Measurements from ENCODE around the gene CISTR.

The CISTR gene

GRCh38 chr12:53754633-53755264, 3.0 kb upstream of the CISTR start:
- Histone ChIP-seq H3K27me3 (peaks cover 78% of the 10 kb centered on the region), H3K36me3 (no peaks in the 10 kb centered on the region), H3K4me3 (ENCODE audit: low read depth, low read length) (no peak overlapping the region), H3K9me3 (no peaks in the 10 kb centered on the region), H3K4me1 (peaks cover 3% of the 10 kb centered on the region; the same call in 1 of the 2 replicates)
- TF ChIP-seq CTCF (IDR thresholded peaks at IDR 0.05; ENCODE audit: low read depth, low read length) = no peak
- no peak for DNase-seq

- no peaks in the 10 kb centered on the region for H3K9me3 ChIP-seq
- no peak for TF ChIP-seq CTCF (IDR thresholded peaks at IDR 0.05; ENCODE audit: low read depth, low read length)
- no peaks in the 10 kb centered on the region for H3K36me3 ChIP-seq
- H3K4me3 ChIP-seq (ENCODE audit: low read depth, low read length) = no peak overlapping the region
- H3K4me1 ChIP-seq = peaks cover 3% of the 10 kb centered on the region; the same call in 1 of the 2 replicates
- H3K27me3 ChIP-seq = peaks cover 78% of the 10 kb centered on the region
- no peak for DNase-seq
Measured at GRCh38 chr12:53754188-53754585, 2.4 kb upstream of the CISTR start.

- H3K9me3 ChIP-seq = no peaks in the 10 kb centered on the region
- no peaks in the 10 kb centered on the region for H3K36me3 ChIP-seq
- no peak overlapping the region for H3K4me3 ChIP-seq (ENCODE audit: low read depth, low read length)
- no peak for TF ChIP-seq CTCF (IDR thresholded peaks at IDR 0.05; ENCODE audit: low read depth, low read length)
- peaks cover 78% of the 10 kb centered on the region for H3K27me3 ChIP-seq
- peaks cover 3% of the 10 kb centered on the region; the same call in 1 of the 2 replicates for H3K4me1 ChIP-seq
- DNase-seq = no peak
Measured at GRCh38 chr12:53752621-53753020, 842 bp upstream of the CISTR start.

GRCh38 chr12:53752192-53752601, 418 bp upstream of the CISTR start:
- Histone ChIP-seq H3K4me1 (peaks cover 3% of the 10 kb centered on the region; the same call in 1 of the 2 replicates), H3K9me3 (no peaks in the 10 kb centered on the region), H3K27me3 (peaks cover 80% of the 10 kb centered on the region), H3K36me3 (no peaks in the 10 kb centered on the region), H3K4me3 (ENCODE audit: low read depth, low read length) (no peak overlapping the region)
- no peak for TF ChIP-seq CTCF (IDR thresholded peaks at IDR 0.05; ENCODE audit: low read depth, low read length)
- DNase-seq = no peak

- Histone ChIP-seq H3K9me3 (no peaks in the 10 kb centered on the region), H3K4me3 (ENCODE audit: low read depth, low read length) (peak overlapping the region; percentile 49), H3K4me1 (peaks cover 3% of the 10 kb centered on the region; the same call in 1 of the 2 replicates), H3K36me3 (no peaks in the 10 kb centered on the region), H3K27me3 (peaks cover 84% of the 10 kb centered on the region)
- TF ChIP-seq CTCF (IDR thresholded peaks at IDR 0.05; ENCODE audit: low read depth, low read length) = no peak
- peak; percentile 33 for DNase-seq
Measured at GRCh38 chr12:53750812-53751335, 905 bp downstream of the CISTR start.
